IMR-90 (cell line): ENCODE measurements around the gene ATXN1.

Experiments used
- CEBPB ChIP-seq: IDR thresholded peaks from 2 replicates; pipeline ENCODE4 v1.6.1; 2012; ENCODE audit warnings: low read depth, low read length, improper control_type of control experiment
- CHD1 ChIP-seq: IDR thresholded peaks from 2 replicates; pipeline ENCODE4 v1.6.1; 2012; ENCODE audit warnings: low read depth, low read length, improper control_type of control experiment
- MAFK ChIP-seq: IDR thresholded peaks from 2 replicates; pipeline ENCODE4 v1.6.1; 2012; ENCODE audit warnings: low read depth, low read length, improper control_type of control experiment
- MAZ ChIP-seq: IDR thresholded peaks from 2 replicates; pipeline ENCODE4 v1.6.1; 2012; ENCODE audit warnings: low read depth, mild to moderate bottlenecking, low read length, improper control_type of control experiment, moderate library complexity, borderline replicate concordance
- MXI1 ChIP-seq: IDR thresholded peaks from 2 replicates; pipeline ENCODE4 v1.6.1; 2012; ENCODE audit warnings: low read depth, mild to moderate bottlenecking, low read length, moderate library complexity, borderline replicate concordance
- NFE2L2 ChIP-seq: fragments of 150-350 bp; IDR thresholded peaks from 2 replicates; pipeline ENCODE4 v1.6.1; 2016; ENCODE audit warnings: low read depth, mild to moderate bottlenecking, low read length
- POLR2A ChIP-seq: IDR thresholded peaks from 2 replicates; pipeline ENCODE4 v1.6.1; 2012; ENCODE audit warnings: mild to moderate bottlenecking, low read depth, low read length
- RAD21 ChIP-seq: IDR thresholded peaks from 2 replicates; pipeline ENCODE4 v1.6.1; 2012; ENCODE audit warnings: low read length, improper control_type of control experiment
- RCOR1 ChIP-seq: IDR thresholded peaks from 2 replicates; pipeline ENCODE4 v1.6.1; 2012; ENCODE audit warnings: mild to moderate bottlenecking, low read length, improper control_type of control experiment; ENCODE audit not compliant: insufficient replicate concordance
- RFX5 ChIP-seq: IDR thresholded peaks from 2 replicates; pipeline ENCODE4 v1.8.0; 2012; ENCODE audit warnings: low read depth, mild to moderate bottlenecking, low read length, moderate library complexity
- SMC3 ChIP-seq: fragments of 150-350 bp; IDR thresholded peaks from 2 replicates; pipeline ENCODE4 v1.6.1; 2016; ENCODE audit warnings: low read depth, mild to moderate bottlenecking, antibody characterized with exemption, low read length, moderate library complexity
- TF ChIP-seq, protein P1 (sequence below): conservative IDR thresholded peaks from 2 replicates; pipeline ENCODE4 v1.5.1; 2012; ENCODE audit warnings: mild to moderate bottlenecking, low read depth, low read length, improper control_type of control experiment
- TF ChIP-seq, protein P2 (sequence below): fragments of 150-350 bp; IDR thresholded peaks from 2 replicates; pipeline ENCODE4 v1.6.1; 2016; ENCODE audit warnings: low read depth, mild to moderate bottlenecking, low read length, moderate library complexity, borderline replicate concordance
- TF ChIP-seq, protein P3 (sequence below): fragments of 150-350 bp; IDR thresholded peaks from 2 replicates; pipeline ENCODE4 v1.6.1; 2017; ENCODE audit warnings: mild to moderate bottlenecking, antibody characterized with exemption, low read length, low read depth

DNA sequence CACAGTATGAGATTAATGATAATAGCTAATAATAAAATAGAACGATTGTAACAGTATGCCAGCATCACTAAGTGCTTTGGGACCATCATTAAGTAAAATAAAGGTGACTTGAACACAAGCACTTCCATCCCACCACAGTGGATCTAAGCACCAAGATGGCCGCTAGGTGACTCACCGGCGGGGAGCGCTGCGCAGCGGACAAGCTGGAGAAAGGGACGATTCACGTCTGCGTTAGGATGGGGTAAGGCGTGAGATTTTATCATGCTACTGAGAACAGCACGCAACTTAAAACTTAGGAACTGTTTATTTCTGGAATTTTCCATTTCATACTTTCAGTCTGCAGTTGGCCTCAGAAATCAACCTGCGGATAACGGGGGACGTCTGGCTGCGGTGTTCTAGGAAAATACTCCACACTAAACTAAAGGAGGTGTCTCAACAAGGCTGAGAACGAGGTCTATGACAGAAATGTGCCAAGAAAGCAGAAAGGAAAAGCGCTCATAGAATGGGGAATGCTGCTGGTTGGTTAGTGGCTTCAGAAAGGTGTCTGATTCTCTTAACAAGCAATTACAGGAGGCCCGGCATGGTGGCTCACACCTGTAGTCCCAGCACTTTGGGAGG, 408.3 kb downstream of the ATXN1 start:
- TF ChIP-seq CEBPB = no peak
- TF ChIP-seq, protein P1, sequence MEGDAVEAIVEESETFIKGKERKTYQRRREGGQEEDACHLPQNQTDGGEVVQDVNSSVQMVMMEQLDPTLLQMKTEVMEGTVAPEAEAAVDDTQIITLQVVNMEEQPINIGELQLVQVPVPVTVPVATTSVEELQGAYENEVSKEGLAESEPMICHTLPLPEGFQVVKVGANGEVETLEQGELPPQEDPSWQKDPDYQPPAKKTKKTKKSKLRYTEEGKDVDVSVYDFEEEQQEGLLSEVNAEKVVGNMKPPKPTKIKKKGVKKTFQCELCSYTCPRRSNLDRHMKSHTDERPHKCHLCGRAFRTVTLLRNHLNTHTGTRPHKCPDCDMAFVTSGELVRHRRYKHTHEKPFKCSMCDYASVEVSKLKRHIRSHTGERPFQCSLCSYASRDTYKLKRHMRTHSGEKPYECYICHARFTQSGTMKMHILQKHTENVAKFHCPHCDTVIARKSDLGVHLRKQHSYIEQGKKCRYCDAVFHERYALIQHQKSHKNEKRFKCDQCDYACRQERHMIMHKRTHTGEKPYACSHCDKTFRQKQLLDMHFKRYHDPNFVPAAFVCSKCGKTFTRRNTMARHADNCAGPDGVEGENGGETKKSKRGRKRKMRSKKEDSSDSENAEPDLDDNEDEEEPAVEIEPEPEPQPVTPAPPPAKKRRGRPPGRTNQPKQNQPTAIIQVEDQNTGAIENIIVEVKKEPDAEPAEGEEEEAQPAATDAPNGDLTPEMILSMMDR = no peak
- no peak for TF ChIP-seq MAFK
- TF ChIP-seq MXI1 = no peak
- TF ChIP-seq CHD1 = no peak
- TF ChIP-seq RCOR1 = no peak
- TF ChIP-seq SMC3 = no peak
- TF ChIP-seq POLR2A = no peak
- TF ChIP-seq NFE2L2 = no peak
- TF ChIP-seq RAD21 = no peak
- TF ChIP-seq RFX5 = no peak
- TF ChIP-seq, protein P2, sequence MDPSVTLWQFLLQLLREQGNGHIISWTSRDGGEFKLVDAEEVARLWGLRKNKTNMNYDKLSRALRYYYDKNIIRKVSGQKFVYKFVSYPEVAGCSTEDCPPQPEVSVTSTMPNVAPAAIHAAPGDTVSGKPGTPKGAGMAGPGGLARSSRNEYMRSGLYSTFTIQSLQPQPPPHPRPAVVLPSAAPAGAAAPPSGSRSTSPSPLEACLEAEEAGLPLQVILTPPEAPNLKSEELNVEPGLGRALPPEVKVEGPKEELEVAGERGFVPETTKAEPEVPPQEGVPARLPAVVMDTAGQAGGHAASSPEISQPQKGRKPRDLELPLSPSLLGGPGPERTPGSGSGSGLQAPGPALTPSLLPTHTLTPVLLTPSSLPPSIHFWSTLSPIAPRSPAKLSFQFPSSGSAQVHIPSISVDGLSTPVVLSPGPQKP = no peak
- TF ChIP-seq, protein P3, sequence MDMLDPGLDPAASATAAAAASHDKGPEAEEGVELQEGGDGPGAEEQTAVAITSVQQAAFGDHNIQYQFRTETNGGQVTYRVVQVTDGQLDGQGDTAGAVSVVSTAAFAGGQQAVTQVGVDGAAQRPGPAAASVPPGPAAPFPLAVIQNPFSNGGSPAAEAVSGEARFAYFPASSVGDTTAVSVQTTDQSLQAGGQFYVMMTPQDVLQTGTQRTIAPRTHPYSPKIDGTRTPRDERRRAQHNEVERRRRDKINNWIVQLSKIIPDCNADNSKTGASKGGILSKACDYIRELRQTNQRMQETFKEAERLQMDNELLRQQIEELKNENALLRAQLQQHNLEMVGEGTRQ = no peak; the same call in 1 of the 2 replicates
- no peak for TF ChIP-seq MAZ
